Hepatocyte (in vitro differentiated cells): ENCODE data around the gene AP3S2.

Experiments used
- EZH2 ChIP-seq: fragments of 200-600 bp; sonication (generic); IDR thresholded peaks from 2 replicates; pipeline ENCODE4 v1.6.1; 2016; ENCODE audit warnings: antibody characterized with exemption, mild to moderate bottlenecking, borderline replicate concordance
- EZH2phosphoT487 ChIP-seq: fragments of 200-600 bp; sonication (generic); IDR thresholded peaks from one replicate; pipeline ENCODE4 v1.6.1; 2018; ENCODE audit warnings: antibody characterized with exemption, mild to moderate bottlenecking, low read depth, moderate library complexity; ENCODE audit not compliant: unreplicated experiment, severe bottlenecking
- TF ChIP-seq, protein P1 (sequence below): fragments of 200-600 bp; sonication (generic); IDR thresholded peaks from 2 replicates; pipeline ENCODE4 v1.5.1; 2016; ENCODE audit warnings: antibody characterized with exemption, mild to moderate bottlenecking; ENCODE audit not compliant: poor library complexity

- TF ChIP-seq, protein P1, sequence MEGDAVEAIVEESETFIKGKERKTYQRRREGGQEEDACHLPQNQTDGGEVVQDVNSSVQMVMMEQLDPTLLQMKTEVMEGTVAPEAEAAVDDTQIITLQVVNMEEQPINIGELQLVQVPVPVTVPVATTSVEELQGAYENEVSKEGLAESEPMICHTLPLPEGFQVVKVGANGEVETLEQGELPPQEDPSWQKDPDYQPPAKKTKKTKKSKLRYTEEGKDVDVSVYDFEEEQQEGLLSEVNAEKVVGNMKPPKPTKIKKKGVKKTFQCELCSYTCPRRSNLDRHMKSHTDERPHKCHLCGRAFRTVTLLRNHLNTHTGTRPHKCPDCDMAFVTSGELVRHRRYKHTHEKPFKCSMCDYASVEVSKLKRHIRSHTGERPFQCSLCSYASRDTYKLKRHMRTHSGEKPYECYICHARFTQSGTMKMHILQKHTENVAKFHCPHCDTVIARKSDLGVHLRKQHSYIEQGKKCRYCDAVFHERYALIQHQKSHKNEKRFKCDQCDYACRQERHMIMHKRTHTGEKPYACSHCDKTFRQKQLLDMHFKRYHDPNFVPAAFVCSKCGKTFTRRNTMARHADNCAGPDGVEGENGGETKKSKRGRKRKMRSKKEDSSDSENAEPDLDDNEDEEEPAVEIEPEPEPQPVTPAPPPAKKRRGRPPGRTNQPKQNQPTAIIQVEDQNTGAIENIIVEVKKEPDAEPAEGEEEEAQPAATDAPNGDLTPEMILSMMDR = no peak
- no peak for TF ChIP-seq EZH2phosphoT487
- TF ChIP-seq EZH2 = no peak
These were observed 14.4 kb upstream of the AP3S2 start for GRCh38 chr15:89908226-89908625.
